Stimulated activated CD4-positive, alpha-beta T cell treated with anti-CD3 and anti-CD28 coated beads, Interleukin-1b, Interleukin-23, amount 100 ng/mL, for 24 hours (primary cell): Measurements from ENCODE around the gene TMEM18.
"Not testable (repeated sequence)": the region's sequence is repeated elsewhere in the genome, so short reads cannot be mapped to it uniquely, and the experiment has no call there.

Experiments used
- DNase-seq, 4 experiments: peaks; one replicate each; pipeline ENCODE4 v3.0.0-alpha.2; 2020; ENCODE audit warnings: low read depth in 4 of 4, low spot score in 1 of 4

Gene TMEM18

GRCh38 chr2:694174-694573 is 17.0 kb upstream of the TMEM18 start:
- no peak for DNase-seq

- DNase-seq = no peak
Measured at GRCh38 chr2:693606-694005, 16.4 kb upstream of the TMEM18 start.

DNA sequence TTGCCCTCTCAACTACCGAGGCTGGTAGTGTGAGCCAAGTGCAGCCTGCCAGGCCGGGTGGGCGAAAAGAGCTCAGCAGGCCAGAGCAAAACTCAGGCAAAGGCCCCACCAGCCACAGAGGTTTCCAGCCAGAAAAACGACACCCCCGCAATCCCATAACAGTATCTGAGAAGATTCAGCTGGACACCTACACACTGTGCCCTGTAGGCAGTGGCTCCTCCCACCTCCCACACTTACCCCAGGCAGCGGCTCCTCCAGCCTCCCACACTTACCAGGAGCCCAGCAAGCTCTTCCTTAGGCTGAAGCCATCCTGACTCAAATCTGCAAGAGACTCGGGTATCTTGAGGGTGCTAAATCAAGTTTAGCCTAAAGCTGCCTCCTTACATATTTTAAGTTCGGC is 15.6 kb upstream of the TMEM18 start:
- DNase-seq = no peak

DNA sequence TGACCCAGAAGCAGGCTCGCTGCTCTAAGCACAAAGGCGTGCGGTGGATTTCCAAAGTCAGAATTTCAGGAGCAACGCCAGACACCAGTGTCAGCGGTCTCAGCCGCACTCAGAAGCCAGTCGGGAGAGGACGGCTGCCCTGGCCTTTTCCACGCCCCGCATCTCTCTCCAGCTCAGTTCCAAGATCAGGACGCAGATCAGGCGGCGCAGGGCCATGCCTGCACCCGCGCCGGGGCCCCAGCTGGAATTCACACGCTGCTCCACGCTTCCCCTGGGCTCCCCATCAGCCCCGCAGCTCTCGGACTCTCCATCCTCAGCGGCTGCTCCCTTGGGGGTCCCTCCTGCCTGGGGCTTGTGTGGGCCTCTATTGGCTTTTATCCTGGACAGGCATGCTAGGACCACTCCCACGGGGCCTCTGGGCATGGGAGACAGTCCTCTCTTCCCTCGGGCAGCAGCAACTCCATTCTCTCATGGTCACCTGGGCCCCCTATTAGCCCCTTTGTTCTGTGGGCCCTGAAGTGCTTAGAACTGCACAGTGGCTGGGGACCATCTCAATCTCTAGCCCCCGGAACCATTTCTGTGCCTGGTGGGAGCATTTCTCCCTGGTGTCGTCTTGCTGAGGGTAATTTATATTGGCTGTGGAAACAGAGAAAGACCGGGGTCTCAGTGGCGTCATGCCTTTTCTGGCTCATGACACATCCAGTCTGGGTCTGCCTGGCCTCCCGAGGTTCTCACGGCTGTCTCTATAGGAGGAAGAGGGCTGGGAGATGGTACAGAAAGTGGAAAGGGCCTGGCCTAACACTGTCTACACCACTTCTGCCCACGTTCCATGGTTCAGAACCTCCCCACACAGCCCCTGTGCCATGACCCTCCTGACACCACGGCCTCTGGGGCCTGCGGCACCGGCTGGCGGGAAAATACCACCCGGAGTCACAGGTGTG is 14.9 kb upstream of the TMEM18 start:
- no peak for DNase-seq

GRCh38 chr2:690799-691198 is 13.6 kb upstream of the TMEM18 start:
- no peak for DNase-seq

DNA sequence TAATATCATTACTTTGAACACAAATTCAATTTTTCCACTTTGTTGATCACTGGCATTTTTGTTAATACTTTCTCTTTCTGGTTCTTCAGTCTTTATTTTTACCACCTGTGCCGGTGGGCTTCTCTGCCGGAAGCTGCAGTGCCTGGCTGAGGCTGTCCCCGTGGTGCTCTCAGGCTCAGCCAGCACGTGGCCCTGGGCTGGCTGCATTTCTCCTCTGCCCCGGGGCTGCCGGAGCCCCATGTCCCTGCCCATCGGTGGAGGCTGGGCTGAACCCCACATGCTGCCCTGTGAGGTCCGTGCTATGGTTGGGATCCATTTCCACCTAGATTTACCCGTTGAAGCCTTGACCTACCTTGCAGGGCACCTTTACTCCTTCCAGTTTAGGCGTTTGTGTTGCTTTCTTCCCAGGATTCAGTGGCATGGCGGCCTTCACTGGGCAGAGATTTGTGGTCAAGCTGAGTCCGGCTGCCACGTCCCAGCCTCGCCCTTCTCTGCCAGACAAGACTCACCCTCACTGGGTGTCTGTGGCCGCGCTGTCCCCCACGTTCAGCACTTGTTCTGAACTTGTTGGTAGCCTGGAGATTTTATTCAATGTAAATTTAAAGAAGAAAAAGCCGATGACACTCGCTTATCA is 12.8 kb upstream of the TMEM18 start:
- DNase-seq = no peak

GRCh38 chr2:689237-689636 is 12.0 kb upstream of the TMEM18 start:
- DNase-seq = no peak

- no peak for DNase-seq
Measured at GRCh38 chr2:688504-689076, 11.4 kb upstream of the TMEM18 start.

DNA sequence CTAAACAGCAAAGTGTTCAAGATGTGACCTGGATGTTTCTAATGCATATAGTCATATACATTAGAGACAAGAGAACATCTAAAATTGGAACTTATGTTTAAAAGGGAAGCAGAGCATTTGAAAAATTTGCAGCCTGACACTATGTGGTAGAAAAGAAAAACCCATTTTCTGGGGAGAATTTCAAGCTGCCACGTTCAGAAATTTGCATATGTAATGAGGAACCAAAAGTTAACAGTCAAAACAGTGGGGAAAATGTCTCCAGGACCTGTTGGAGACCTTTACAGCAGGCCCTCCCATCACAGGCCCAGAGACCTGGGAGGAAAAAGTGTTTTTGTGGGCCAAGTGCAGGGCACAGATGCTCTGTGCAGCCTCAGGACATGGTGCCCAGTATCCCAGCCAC is 8.2 kb upstream of the TMEM18 start:
- DNase-seq = no peak

- DNase-seq = not testable (repeated sequence)
Measured at GRCh38 chr2:684913-685312, 7.7 kb upstream of the TMEM18 start.

DNA sequence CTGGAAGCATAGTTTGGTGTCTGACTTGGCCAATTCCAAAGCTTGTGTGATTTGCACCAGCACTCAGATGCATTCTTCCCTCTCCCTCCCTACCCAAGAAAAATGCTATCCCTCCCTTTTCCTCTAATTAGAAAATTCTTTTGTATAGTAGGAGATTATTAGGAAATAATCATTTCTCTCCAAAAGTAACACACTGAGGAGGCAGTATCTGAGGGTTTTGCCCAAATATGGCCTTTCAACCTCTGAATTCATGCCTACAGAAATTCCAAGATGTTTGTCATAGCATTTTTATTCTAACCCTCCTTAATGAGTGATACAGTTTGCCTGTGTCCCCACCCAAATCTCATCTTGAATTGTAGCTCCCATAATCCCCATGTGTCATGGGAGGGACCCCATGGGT is 5.0 kb upstream of the TMEM18 start:
- DNase-seq = no peak

GRCh38 chr2:681312-681711 is 4.1 kb upstream of the TMEM18 start:
- DNase-seq = no peak

DNA sequence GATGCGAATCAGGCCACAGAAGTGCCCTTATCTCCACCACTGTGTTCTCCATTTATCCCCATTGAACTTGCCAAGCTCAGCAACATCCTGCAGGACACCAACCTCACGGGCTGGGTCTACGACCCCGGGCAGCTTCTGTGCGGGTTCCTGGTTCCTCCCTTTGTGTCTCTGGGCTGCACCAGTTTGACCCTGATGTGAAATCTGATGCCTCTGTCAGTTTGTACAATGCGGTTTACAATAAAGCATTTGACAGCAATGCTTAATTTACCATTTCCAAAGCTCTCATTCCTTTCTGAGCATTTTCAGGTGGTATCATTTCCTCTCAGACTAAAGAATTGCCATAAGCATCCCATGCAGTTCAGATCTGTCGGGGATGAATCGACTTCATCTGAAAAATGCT is 3.3 kb upstream of the TMEM18 start:
- DNase-seq = no peak

DNA sequence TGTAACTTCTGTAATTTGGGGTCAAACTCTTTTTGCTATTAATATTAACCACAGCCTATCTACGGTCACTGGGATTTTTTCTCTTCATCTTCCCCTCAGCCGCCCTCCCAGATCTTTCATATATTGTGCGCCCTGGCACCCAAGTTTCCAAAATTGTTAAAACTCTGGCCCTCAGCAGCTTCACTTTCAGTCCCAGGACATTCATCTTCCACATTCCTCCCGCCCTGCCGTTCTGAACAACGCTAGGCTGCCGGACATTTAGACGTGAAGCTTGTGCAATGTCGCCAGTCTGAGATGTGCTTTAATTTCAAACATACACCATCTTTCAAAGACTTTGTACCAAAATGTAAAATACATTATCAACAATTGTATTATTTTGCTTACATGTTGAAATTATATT is 1.8 kb upstream of the TMEM18 start:
- DNase-seq = no peak

DNA sequence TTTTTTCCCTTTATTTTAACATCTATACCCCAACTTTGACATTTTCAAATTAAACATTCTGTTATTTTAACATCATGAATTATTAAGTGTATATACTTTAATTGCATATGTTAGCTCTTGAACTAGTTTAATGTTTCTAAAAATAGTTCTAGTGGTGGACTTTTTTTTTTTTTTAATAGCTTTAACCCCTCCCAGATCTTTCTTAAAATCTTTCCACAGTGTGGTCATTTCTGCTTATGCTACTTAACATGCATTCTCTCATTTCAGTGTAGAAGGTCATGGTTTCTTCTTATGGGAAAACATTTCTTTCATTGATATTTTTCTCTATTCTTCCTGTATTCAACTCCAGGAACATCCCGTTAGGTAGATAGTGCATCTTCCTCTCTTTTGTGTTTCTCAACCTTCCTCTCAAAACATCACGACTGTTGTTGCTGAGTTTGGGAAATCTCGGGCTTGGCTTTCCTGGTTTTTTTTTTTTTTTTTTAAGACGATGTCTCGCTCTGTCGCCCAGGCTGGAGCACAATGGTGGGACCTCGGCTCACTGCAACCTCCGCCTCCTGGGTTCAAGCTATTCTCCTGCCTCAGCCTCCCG is 849 bp upstream of the TMEM18 start:
- DNase-seq = no peak

- DNase-seq = peak in 3 of 4 experiments; percentile 93 to 96 (median 93)
Measured at GRCh38 chr2:676647-677055, 555 bp downstream of the TMEM18 start.

DNA sequence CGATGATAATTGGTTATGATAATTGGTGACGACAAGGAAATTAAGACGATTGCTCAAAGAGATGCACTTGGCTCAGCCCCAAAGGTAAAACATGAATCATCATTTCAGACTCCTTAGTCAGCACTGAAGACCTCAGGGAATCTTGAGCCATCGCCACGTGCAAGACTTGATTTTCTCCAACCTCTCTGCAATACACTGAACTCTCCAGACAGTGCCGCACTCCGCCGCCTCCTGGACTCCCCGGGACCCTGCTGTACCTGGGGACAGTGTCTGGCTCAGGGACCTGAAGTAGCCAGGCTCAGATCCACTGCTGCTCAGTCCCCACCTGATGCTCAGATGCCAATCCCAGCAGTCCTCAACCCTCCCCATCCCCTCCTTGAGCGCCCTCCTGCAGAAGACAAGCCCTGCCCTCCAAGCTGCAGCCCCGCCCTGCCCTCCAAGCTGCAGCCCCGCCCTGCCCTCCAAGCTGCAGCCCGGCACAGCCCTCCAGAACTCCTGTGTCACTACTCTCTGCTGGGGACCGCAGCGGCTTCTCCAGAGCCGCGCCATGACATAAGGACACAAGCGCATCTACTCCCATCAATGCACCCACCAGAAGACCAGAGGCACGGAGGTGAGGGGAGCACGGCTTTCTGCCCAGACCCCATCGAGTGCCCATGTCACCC is 1.1 kb downstream of the TMEM18 start:
- peak in 3 of 4 experiments; percentile 10 to 25 (median 13) for DNase-seq

- no peak for DNase-seq
Measured at GRCh38 chr2:675460-675859, 1.7 kb downstream of the TMEM18 start.

DNA sequence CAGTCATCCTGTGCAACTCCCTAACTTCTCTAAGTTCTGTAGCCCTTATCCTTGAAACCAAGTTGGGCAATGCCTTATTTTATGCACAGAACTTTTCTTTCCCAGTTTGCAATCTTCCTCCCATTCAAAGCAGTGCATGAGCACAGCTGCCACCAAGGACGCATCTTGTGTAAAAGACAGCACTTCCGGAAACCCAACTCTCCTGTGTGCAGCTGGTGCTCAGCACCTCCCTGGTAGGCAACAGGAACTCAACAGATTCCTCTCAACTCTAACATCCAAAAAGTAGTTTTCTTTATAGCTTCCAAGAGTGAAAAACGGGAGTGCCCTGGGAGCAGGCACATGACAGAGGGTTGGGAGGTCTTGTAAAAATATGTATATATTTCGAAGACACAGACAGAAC is 2.2 kb downstream of the TMEM18 start:
- no peak for DNase-seq

- no peak for DNase-seq
Measured at GRCh38 chr2:674321-674985, 2.8 kb downstream of the TMEM18 start.
